ENCODE measurements around the gene NAALAD2.
"Not testable (repeated sequence)": the region's sequence is repeated elsewhere in the genome, so short reads cannot be mapped to it uniquely, and the experiment has no call there.

The NAALAD2 gene

GRCh38 chr11:90229791-90230190 is 95.3 kb downstream of the NAALAD2 start:
- DNase-seq (ENCODE audit: low read depth) = no peak
- no peak overlapping the region for H3K4me3 ChIP-seq (ENCODE audit: low read length)
- no peak for TF ChIP-seq CTCF (conservative IDR thresholded peaks at IDR 0.05; ENCODE audit: low read depth, low read length)

GRCh38 chr11:90234977-90235376 is 100.5 kb downstream of the NAALAD2 start:
- no peak for DNase-seq (ENCODE audit: low read depth)
- H3K4me3 ChIP-seq (ENCODE audit: low read length) = no peak overlapping the region
- TF ChIP-seq CTCF (conservative IDR thresholded peaks at IDR 0.05; ENCODE audit: low read depth, low read length) = no peak

- H3K4me3 ChIP-seq (ENCODE audit: low read length) = no peak overlapping the region
- no peak for TF ChIP-seq CTCF (conservative IDR thresholded peaks at IDR 0.05; ENCODE audit: low read depth, low read length)
- no peak for DNase-seq (ENCODE audit: low read depth)
Observed at GRCh38 chr11:90235526-90235925, 101.1 kb downstream of the NAALAD2 start.

GRCh38 chr11:90237004-90237403 is 102.5 kb downstream of the NAALAD2 start:
- no peak overlapping the region for H3K4me3 ChIP-seq (ENCODE audit: low read length)
- no peak for TF ChIP-seq CTCF (conservative IDR thresholded peaks at IDR 0.05; ENCODE audit: low read depth, low read length)
- DNase-seq (ENCODE audit: low read depth) = no peak

GRCh38 chr11:90239967-90240636 is 105.6 kb downstream of the NAALAD2 start:
- not testable (repeated sequence) for H3K4me3 ChIP-seq (ENCODE audit: low read length); DNase-seq (ENCODE audit: low read depth)

- H3K4me3 ChIP-seq (ENCODE audit: low read length) = no peak overlapping the region
- no peak for TF ChIP-seq CTCF (conservative IDR thresholded peaks at IDR 0.05; ENCODE audit: low read depth, low read length)
- DNase-seq (ENCODE audit: low read depth) = no peak
Observed at GRCh38 chr11:90241414-90241813, 107.0 kb downstream of the NAALAD2 start.

Measured in retinal pigment epithelial cell (primary cell).